A673 (cell line): ENCODE data around the gene NBPF3.

Experiments
- EZH2 ChIP-seq: fragments of 200-600 bp; sonication (generic); IDR thresholded peaks from 2 replicates; pipeline ENCODE4 v1.6.1; 2017; ENCODE audit warnings: borderline replicate concordance, low read depth, mild to moderate bottlenecking, mixed read lengths, antibody characterized with exemption, low read length; ENCODE audit not compliant: poor library complexity, severe bottlenecking
- TF ChIP-seq, protein P1 (sequence below): fragments of 300-800, 200-600 bp; sonication (generic); conservative IDR thresholded peaks from 2 replicates; pipeline ENCODE4 v1.5.1; 2017; ENCODE audit warnings: low read depth, mild to moderate bottlenecking, antibody characterized with exemption, low read length, moderate library complexity, mixed read lengths

DNA sequence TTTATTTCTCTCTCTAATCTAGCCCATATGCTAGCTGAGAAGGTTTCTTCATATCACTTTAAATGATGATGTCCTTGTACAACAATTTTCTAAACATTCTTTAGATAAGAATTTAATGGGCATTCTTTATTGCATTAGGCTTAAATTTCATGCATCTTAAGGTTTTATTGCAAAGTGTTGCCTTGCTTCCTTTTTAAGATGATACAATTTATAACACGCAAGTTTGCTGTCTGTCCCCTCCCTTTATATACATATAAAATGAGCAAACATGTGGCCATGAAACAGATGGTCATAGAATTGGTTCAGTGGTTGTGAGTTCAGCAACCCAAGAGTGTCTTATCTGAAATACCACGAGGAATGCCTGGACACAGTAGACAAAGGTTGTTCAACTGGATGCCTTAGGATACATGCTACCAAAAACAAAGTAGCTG, 12.1 kb downstream of the NBPF3 start:
- TF ChIP-seq, protein P1, sequence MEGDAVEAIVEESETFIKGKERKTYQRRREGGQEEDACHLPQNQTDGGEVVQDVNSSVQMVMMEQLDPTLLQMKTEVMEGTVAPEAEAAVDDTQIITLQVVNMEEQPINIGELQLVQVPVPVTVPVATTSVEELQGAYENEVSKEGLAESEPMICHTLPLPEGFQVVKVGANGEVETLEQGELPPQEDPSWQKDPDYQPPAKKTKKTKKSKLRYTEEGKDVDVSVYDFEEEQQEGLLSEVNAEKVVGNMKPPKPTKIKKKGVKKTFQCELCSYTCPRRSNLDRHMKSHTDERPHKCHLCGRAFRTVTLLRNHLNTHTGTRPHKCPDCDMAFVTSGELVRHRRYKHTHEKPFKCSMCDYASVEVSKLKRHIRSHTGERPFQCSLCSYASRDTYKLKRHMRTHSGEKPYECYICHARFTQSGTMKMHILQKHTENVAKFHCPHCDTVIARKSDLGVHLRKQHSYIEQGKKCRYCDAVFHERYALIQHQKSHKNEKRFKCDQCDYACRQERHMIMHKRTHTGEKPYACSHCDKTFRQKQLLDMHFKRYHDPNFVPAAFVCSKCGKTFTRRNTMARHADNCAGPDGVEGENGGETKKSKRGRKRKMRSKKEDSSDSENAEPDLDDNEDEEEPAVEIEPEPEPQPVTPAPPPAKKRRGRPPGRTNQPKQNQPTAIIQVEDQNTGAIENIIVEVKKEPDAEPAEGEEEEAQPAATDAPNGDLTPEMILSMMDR: no peak
- no peak for TF ChIP-seq EZH2
